Measurements from ENCODE around the gene LURAP1L.

Gene LURAP1L, protein sequence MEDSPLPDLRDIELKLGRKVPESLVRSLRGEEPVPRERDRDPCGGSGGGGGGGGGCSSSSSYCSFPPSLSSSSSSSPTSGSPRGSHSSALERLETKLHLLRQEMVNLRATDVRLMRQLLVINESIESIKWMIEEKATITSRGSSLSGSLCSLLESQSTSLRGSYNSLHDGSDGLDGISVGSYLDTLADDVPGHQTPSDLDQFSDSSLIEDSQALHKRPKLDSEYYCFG

DNA sequence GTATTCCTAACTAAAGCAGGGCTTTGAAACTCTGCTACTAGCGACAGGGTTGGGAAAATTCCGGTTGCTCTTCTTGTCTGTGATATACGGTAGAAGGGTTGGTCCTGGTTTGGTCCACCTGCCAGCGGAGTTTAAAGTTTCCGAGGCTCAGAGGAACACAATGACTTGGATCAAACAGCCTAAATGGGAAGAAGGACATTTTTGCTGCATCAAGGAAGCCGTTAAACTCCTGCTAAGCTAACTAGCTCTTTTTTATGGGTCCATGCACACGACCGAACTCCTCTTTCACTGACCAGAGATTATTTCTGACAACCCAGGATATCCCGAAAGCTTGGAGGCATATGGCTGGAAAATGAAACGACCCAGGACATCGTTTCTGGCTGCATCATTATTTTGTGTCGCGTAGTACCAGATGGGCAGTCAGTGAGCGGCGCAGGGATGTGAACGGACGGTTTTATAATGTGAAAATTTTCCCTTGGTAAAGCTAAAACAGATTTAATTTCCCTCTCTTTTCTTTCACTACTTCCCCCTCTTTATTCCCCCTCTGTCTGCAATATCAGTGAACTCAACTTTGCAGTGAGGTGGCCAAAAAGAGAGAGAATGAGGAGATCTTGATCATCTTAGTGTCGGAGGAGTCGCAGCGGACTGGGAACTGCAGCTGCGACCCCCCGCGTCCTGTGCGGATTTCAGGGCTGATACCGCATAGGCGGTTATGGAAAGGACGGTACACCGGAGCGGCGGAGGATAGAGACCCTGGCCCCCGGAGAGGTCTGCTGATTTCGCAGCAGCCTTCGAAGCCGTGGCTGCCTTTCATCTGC is at the start of gene LURAP1L:
LURAP1L (plus strand) TSS at position 160 of the 818 bp plus-strand sequence. CDS start 696 bp downstream, outside the sequence.
- peak; percentile 72 for DNase-seq

DNA sequence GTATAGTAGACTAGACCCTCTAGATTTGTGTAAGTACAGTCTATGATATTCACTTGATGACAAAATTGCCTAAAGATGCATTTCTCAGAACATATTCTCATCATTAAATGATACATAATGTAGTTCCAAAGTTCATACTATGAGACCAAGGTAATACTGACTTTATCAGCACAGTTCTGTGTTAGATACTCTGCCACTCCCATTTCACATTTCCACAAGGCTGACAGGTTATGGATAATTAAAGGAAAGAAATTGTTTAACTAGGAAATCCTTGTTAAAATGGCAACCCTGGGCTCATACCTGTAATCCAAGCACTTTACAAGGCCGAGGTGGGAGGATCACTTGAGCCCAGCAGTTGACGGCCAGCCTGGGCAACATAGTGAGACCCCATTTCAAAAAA is 48.0 kb upstream of the LURAP1L start:
- no peak for DNase-seq

DNA sequence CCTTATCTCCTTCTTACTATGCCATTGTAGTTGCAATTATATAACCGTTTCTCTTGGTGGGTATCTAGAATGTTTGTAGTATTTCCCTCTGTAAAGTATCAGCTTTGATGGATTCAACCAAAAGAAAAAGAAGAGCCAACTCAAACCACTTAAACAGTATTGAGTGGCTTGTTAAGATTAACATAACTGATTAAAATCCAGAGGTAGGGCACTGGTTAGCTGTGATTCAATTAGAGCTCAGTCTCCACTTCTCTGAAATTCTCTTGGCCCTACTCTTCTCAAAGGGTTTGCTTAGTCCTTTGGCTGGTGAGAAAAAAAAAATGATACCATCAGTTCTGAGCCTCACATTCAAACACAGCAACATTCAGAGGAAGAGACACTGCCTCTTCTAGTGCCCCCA is 44.6 kb upstream of the LURAP1L start:
- no peak for DNase-seq

DNA sequence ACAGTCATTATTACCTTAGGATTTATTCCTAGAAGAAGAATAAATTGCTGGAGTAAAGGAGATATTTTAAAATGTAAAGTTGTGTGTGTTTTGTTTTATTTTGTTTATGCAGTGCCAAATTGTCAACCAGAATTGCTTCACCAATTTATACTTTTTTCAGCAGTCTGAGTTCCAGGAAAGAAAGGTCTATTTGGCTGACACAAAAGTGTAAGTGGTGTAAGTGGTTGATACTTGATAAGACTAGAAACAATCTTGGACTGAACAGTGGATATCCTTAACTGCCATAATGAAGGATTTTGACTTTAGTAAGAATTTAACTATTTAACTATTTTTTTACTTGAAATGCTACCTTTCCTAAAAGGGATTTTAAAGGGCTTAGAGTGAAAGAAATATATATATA is 43.9 kb upstream of the LURAP1L start:
- no peak for DNase-seq

DNA sequence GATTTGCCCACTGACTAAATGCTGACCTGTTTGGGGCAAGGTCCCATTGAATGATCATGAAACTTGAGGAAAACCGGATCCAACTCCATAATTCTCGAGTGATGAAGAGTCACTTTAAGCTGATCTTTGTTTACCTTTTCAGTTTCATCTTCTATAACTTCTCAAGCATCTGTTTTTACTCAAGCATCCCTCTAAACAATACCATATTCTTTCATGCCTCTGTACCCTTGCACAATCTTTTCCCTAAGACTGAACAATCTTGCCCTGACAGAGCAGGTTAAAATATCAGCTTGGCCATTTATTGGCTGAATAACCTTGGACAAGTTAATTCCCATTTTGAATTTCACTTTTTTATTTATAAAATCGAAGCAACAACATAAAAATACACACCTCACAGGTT is 41.8 kb upstream of the LURAP1L start:
- no peak for DNase-seq

DNA sequence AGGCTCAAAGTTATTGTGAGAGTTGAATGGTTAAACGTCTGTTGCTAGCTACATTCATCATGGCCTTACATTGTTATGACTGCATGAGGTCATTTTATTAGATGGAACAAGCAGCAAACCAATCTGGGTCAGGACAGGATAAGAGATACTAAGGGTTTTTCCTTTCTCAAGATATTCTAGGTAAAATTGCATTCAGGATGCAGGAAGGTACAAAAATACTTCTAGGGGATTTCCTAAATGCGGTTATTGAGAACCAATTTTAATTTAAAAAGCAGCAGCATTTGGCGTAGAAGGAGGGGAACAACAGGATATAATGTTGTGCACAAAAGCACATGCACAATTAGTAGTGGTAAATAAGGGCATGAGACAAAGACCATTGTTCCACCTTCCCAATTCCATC is 39.2 kb upstream of the LURAP1L start:
- no peak for DNase-seq

DNA sequence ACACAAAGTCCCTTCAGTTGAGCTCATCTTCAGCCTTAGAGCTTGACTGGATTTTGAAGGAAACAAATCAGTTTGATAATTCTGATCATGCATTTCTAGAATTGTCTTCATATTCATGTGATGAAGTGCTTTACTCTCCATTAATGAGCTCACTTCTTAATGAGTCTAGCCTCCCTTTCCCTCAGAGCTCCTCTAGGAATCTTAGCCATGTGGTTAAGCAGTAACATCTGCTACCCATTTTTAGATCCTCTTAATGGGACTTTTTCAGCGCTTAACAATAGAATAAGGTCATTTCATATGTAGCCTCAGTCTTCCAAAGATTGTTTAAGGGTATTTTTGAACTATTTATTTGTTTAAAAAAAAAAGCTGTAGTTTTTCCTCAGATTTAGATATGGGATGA is 36.9 kb upstream of the LURAP1L start:
- DNase-seq, result peak; percentile 47

DNA sequence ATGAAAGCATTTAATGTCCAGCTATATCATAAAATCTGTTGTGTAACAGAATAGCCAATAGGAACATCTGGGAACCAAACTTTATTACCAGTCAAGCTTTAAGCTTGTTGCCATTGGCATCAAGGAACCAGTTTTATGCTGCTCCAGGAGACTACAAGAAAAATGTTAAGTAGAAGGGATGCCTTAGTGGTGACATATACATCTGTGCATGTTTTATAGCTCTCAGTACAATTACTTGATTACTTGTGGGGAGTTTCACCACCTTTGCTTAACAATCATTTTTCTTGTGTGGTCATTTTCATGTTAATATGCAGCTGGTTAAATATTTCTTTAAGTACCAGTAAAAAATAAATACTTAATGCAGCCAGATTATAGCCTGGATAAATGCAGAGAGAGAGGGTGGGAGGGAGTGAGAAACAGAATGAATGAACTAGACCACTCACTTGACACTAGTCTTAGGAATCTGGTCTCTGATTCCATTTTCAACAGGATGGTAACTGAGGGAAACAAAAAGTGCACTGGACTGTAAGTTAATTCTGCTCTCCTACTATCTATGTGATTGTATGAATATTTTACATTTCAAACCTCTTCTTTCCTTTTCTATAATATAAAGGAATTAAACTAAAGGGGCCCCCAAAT is 35.7 kb upstream of the LURAP1L start:
- peak; percentile 24 for DNase-seq

DNA sequence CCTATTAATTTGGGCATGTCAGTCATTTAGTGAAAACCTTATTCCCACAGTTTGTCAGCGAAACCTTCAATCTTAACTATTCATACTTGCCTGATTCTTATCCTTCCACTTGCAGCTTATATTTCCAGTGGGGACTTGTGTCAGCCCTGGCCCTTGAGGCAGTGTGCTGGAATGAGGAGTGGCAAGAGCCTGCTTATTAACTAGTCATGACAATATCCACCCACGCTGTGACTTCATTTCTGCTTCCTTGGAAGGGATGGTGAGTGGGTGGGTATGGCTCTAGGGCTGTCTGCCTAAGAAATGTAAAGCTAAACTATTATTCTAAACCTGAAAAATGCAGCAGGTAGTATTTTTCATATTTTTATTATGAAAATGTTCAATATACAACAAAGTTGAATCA is 34.0 kb upstream of the LURAP1L start:
- DNase-seq, result no peak

DNA sequence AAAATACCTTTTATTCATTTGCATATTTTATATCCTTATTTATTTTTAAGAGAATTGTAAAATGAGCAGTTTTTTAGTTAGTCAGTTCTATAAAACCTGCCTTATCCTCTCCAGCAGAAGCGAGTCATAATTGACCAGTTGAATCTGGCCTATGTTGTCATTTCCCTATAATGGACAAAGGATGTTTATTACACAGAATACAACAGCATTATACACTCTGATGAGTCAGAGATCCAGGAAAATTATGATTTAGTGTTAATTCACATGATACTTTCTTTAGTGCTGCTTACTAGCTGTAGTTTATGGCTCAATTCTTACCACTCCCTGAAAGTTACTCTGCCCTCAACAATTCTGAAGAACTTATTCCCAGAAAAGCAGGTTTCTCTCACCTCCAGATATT is 26.8 kb upstream of the LURAP1L start:
- DNase-seq, result no peak

DNA sequence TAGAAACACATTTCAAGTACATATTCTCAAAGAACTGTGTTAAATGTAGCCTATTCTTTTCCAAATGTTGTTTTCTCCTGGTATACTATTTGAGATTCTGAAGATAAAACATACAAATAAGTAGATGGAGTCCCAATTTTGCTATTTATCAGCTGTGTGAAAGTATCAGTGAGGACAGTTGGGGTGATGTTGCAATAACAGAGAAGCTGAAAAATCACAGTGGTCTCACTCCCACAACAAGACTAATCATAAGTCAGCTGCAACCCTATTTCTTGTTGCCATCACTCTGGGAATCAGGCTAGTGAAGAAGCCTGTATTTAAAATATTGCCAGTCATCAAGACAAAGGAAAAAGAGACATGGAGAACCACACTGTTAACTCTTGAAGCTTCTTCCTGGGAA is 25.9 kb upstream of the LURAP1L start:
- no peak for DNase-seq

DNA sequence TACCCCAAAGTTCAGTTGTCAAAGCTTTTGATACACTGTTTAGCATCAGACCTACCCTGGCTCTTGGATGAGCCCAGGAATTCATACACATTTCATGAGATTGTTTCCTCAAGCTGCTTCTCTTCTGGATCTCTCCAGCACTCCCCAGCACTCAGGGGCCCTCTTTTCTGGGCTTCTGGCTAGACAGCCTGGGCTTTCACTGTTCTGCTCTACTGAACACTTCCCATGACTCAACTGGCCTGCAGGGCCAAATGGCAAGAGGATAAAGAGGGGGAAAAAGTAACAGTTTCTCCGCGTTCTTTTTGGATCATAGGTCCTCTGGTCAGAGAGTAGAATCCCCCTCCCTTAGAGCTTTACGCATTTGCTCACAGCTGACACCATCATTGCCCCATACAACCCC is 20.9 kb upstream of the LURAP1L start:
- no peak for DNase-seq

DNA sequence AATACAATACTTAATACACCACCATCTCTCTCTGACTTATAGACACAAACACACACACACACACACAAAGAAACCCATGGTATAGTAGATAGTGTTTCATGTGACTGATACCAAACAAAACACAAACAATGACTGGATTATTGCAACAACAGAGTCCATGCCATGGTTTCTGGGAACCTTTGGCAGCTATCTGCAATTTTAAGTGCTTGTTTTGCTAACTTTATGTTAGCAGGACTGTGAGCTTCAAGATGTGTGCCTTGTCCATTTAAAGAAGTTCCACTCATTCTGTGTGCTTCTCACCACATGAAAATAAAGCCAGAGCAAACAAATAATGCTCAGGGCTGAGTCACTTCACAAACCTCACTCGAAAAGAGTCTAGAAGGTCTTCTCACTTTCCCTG is 15.1 kb upstream of the LURAP1L start:
- no peak for DNase-seq

DNA sequence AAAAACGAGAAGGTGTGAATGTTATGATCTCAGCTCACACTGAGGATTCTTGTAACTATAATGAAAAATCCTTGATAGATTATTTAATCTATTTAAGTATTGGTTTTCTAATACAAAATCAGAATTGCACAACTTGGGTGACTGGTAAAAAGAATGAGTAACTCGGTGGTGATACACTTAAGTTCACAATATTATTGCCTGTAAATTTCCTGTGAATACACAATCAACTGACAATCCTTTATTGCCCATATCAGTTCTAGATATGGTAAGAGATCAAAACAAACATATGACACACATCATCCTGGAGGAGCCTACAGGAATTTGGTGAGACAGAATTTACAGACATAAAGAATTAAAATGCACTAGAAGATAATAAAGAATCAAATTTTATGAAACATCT is 14.1 kb upstream of the LURAP1L start:
- DNase-seq, result no peak

DNA sequence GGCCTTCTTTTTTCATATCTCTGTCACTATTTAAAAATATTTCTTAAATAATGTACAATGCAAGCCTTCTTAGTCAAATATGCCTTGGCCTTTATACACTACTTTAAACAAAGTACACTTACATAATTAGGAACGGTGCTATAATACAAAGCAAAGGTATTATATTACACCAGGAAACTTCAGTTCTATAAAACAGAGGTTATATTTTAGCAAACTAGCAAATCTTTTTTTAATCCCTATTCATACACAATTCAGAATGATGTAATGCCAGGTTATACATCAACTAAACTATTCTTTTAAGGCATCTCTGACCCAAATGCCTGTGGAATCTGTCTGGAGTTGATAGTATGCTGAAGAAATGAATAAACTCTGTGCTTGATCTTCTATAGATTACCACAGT is 10.7 kb upstream of the LURAP1L start:
- DNase-seq, result no peak

DNA sequence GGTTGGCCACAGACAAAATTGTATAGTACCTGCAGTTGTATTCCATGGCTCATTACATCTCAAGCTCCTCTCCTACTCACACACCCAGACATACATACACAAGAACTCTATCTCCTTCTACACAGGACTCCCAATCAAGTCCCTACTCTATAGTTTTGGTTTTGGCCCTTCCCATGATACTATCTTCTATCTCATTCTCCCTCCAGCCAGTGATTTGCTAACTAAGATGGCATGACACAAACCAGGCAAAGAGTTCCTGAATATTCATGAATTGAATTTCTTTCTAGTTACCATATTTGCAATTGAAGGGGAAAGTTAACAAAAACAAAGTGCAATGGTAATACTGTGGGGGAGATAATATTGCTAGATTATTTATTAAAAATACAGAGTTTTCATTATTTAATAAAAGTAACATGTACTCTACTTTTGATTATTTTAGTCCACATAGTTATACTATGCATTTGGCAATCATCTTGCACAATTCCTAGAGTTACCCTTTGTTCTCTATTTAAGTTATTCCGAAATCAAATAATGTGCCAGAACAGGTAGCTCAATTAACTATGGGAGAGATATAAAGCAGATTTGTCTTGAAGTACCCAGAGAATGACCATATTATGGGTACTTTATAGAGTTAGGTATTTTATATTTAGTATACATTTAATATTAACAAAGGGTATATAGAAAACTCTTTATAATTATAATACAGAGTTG is 9.6 kb upstream of the LURAP1L start:
- DNase-seq, result no peak

DNA sequence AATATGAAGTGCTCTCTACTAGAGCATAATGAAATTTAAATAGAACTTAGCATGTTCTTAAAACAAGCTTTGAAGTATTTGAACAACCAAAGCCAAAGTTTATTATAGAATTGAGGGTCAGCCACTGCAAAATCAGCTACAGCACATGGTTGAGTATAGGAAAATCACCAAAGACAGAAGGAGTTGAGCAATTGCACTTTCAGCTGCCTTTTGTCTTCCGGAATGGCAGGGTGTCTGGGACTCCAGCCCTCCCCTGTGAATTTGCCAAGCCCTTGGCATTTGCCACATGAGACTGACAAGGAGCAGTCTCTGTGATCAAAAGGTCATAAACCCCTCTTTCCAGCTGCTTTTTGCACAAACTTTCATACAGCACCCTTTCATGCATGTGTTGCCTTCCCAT is 8.5 kb upstream of the LURAP1L start:
- no peak for DNase-seq

DNA sequence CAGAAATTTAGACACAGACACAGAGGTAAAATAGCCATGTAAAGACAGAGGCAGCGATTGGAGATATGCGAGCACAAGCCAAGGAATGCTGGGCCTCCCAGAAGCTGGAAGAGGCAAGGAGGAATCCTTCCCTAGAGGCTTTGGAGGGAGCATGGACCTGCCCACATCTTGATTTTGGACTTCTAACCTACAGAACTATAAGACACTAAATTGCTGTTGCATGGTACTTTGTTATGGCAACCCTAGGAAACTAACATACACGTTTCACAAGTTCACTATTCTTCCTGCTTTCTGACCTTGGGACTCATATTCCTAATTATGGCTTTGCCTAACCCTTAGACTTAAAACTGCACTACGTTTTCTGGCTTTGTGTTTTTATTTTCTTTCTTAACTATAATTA is 4.6 kb upstream of the LURAP1L start:
- no peak for DNase-seq

DNA sequence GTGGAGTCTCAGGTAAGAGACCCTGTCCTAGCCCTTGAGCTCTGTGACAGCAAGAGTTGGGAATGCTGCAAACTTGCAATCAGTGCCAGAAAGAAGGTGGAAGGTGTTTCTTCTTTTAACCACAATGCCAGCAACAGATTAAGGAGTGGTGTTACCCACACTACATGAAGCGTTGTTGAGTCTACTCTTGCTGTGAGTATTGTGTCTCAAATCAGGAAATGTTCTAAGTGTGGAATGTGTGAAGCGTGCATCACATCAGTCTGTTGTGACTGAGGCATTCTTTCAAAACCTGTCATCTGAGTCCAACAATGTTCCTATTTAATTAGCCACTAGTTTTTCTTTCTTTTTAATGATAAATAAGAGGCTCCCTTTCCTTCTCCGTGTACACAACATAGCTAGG is 2.9 kb upstream of the LURAP1L start:
- no peak for DNase-seq

DNA sequence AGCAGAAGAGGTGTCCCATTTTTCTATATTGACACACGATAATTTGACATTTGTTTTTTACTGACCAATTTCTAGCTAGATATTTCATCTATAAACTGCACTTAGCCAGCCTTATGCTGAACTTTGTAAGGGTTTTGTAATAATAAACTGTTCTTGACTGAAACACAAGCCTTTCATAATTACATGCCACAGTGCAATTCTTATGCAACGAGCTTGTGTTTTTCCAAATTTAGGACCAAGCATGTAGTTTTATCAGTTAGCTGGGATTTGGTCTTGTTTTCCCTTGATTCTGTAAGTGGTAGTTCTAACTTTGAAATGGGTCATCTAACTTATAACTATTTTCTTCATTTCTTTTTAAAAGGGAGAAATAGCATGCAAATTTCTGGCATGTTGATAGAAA is 1.3 kb upstream of the LURAP1L start:
- no peak for DNase-seq

DNA sequence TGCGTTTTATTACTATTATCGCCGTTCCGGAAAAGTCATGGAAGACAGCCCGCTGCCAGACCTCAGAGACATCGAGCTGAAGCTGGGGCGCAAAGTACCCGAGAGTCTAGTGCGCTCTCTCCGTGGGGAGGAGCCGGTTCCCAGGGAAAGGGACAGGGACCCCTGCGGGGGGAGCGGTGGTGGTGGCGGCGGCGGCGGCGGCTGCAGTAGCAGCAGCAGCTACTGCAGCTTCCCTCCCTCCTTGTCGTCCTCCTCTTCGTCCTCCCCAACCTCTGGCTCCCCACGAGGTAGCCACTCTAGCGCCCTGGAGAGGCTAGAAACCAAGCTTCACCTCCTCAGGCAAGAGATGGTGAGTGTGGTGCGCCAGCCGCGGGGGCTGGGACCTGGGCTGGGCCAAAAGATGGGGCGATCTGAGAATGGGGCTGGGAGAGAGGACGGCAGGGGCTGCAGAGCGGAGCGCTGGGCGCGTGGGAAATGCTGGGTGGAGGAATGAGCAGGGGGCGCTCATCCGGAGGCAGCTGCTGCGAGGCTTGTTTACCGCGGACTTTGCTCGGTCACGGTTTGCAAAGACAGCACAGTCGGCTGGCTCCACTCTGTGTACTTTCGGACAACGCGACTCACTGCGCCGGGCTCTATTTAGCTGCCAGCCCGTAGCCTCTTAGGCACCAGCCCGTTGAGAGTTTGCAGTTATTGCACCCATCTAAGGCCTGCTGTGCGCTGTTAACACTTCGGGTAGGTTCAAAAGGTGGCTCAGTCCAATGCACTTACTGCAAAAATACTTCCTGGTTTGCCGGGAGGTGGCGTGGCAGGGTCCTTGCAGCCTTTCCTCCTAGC is 1.1 kb downstream of the LURAP1L start:
- DNase-seq, result peak; percentile 90

DNA sequence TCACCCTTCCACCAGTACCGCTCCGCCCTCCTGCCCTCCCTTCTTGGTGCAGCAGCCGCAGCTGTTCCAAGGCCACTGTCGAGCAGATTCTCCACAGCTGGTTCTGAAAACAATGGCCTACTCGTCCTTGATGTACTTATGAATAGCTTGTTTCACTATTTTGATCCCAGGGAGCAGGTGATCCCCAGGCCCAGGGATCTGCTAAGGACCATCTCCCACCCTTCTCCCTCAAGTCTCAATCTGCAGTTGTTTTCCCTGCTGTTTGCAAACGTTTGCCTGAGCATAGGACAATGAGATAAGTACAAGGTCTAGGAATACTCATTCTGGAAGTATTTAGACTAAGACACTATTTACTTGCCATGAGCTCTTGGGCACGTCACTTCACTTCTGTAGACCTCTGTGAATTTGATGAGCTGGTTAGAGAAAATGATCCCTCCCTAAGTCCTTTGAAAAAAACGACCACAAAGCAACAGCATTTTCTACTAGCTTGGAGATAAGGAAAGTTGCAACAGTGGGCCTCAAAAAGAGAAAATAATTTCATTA is 1.8 kb downstream of the LURAP1L start:
- no peak for DNase-seq
